Coronary artery (tissue), 2 donors: ENCODE data around the gene GDPD5.

Experiments
- DNase-seq: peaks from one replicate; pipeline ENCODE4 v3.0.0-alpha.2; 2017; ENCODE audit warnings: low spot score
- H3K27ac ChIP-seq, 2 donors: fragments of 200-600 bp; sonication (generic); one replicate each; pipeline ENCODE4 v1.5.1; 2016 to 2019
- H3K4me3 ChIP-seq: fragments of 200-600 bp; sonication (generic); 2 replicates; pipeline ENCODE4 v1.5.1; 2016; ENCODE audit warnings: mild to moderate bottlenecking, moderate library complexity
- CTCF ChIP-seq: fragments of 200-600 bp; sonication (generic); IDR thresholded peaks from one replicate; pipeline ENCODE4 v1.5.1; 2019; ENCODE audit warnings: antibody characterized with exemption

GDPD5 gene

GRCh38 chr11:75498556-75499255 is 27.0 kb downstream of the GDPD5 start:
- peak; percentile 73 for DNase-seq
- Histone ChIP-seq H3K27ac (peak overlapping the region; percentile 9 to 86), H3K4me3 (no peak overlapping the region)
- TF ChIP-seq CTCF = no peak

GRCh38 chr11:75497788-75498409 is 27.8 kb downstream of the GDPD5 start:
- Histone ChIP-seq H3K4me3 (no peak overlapping the region), H3K27ac (peak overlapping the region; percentile 9 to 86)
- peak; percentile 57 for DNase-seq
- no peak for TF ChIP-seq CTCF

GRCh38 chr11:75496305-75496752 is 29.4 kb downstream of the GDPD5 start:
- H3K4me3 ChIP-seq = no peak overlapping the region
- H3K27ac ChIP-seq = no peak overlapping the region
- TF ChIP-seq CTCF = no peak
- peak; percentile 59 for DNase-seq

GRCh38 chr11:75495749-75496304 is 29.9 kb downstream of the GDPD5 start:
- no peak overlapping the region for H3K4me3 ChIP-seq
- TF ChIP-seq CTCF = no peak
- DNase-seq = peak; percentile 54
- no peak overlapping the region for H3K27ac ChIP-seq

- Histone ChIP-seq H3K27ac (no peak overlapping the region), H3K4me3 (no peak overlapping the region)
- DNase-seq = no peak
- no peak for TF ChIP-seq CTCF
Measured at GRCh38 chr11:75493626-75494025, 32.1 kb downstream of the GDPD5 start.

- Histone ChIP-seq H3K27ac (no peak overlapping the region), H3K4me3 (no peak overlapping the region)
- no peak for TF ChIP-seq CTCF
- no peak for DNase-seq
Measured at GRCh38 chr11:75492181-75492820, 33.4 kb downstream of the GDPD5 start.
